ENCODE data around the gene IGF1R. TPM values are rescaled to one million over a fixed set of nuclear protein-coding genes. Genes with fewer than 3 reads are reported as not detected.

The IGF1R gene
- total RNA-seq, 4 donors from 2014 or later: 87.8 to 173 (median 107) TPM

- H3K36me3 ChIP-seq: no peaks in the 10 kb centered on the region
- DNase-seq (ENCODE audit: low spot score in 2 of 2): no peak
- peaks cover 5% of the 10 kb centered on the region for H3K27me3 ChIP-seq
- no peaks in the 10 kb centered on the region for H3K9me3 ChIP-seq
- no peak overlapping the region for H3K4me3 ChIP-seq
- no peak overlapping the region for H3K27ac ChIP-seq
- no peak for TF ChIP-seq EP300 (IDR thresholded peaks at IDR 0.05)
- TF ChIP-seq, protein P1, sequence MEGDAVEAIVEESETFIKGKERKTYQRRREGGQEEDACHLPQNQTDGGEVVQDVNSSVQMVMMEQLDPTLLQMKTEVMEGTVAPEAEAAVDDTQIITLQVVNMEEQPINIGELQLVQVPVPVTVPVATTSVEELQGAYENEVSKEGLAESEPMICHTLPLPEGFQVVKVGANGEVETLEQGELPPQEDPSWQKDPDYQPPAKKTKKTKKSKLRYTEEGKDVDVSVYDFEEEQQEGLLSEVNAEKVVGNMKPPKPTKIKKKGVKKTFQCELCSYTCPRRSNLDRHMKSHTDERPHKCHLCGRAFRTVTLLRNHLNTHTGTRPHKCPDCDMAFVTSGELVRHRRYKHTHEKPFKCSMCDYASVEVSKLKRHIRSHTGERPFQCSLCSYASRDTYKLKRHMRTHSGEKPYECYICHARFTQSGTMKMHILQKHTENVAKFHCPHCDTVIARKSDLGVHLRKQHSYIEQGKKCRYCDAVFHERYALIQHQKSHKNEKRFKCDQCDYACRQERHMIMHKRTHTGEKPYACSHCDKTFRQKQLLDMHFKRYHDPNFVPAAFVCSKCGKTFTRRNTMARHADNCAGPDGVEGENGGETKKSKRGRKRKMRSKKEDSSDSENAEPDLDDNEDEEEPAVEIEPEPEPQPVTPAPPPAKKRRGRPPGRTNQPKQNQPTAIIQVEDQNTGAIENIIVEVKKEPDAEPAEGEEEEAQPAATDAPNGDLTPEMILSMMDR (IDR thresholded peaks at IDR 0.05): no peak
- WGBS: 96% methylated on average over 2 of the region's 2 CpGs
- peaks cover 14% of the 10 kb centered on the region for H3K4me1 ChIP-seq
Measured at GRCh38 chr15:99010768-99011167, 362.4 kb downstream of the IGF1R start.

All from suprapubic skin (tissue), 4 donors.